GM13977 (cell line): ENCODE measurements around the gene NDE1.

Source experiments
- DNase-seq: peaks from one replicate; pipeline ENCODE4 v3.0.0; 2012; ENCODE audit warnings: low spot score
- in situ Hi-C: fragments of 300-500 bp; cut with MboI; formaldehyde crosslinking; loops from one replicate; pipeline ENCODE4 v1.12.0; 2022; ENCODE audit warnings: low sequenced_read_pairs, low pct_unique_long_range_greater_than_20kb, mixed read lengths, inconsistent platforms; ENCODE audit not compliant: unreplicated experiment
- TF ChIP-seq, protein P1 (sequence below): IDR thresholded peaks from 2 replicates; pipeline ENCODE4 v1.5.1; 2012; ENCODE audit warnings: mild to moderate bottlenecking, control low read depth; ENCODE audit not compliant: insufficient read depth; ENCODE audit errors: extremely low read depth, missing control alignments

The NDE1 gene

DNA sequence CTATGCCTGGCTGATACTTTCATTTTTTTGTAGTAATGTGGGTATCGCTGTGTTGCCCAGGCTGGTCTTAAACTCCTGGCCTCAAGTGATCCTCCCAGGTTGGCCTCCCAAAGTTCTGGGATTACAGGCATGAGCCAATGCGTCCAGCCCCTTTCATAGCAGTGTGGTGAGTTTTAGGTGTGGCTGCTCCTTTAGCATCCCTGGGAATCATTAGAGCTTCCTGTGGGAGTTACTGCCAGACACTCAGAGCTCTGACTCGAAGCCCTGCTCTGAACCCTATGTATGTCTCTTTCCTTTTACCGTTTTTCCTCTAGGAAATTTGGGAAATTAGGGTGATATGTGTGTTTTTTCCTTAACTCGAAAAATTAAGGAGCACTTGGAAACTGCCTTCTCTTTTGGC lies 44.5 kb downstream of the NDE1 start:
- DNase-seq = no peak
- TF ChIP-seq, protein P1, sequence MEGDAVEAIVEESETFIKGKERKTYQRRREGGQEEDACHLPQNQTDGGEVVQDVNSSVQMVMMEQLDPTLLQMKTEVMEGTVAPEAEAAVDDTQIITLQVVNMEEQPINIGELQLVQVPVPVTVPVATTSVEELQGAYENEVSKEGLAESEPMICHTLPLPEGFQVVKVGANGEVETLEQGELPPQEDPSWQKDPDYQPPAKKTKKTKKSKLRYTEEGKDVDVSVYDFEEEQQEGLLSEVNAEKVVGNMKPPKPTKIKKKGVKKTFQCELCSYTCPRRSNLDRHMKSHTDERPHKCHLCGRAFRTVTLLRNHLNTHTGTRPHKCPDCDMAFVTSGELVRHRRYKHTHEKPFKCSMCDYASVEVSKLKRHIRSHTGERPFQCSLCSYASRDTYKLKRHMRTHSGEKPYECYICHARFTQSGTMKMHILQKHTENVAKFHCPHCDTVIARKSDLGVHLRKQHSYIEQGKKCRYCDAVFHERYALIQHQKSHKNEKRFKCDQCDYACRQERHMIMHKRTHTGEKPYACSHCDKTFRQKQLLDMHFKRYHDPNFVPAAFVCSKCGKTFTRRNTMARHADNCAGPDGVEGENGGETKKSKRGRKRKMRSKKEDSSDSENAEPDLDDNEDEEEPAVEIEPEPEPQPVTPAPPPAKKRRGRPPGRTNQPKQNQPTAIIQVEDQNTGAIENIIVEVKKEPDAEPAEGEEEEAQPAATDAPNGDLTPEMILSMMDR = no peak
- in situ Hi-C loops = no loop called here

DNA sequence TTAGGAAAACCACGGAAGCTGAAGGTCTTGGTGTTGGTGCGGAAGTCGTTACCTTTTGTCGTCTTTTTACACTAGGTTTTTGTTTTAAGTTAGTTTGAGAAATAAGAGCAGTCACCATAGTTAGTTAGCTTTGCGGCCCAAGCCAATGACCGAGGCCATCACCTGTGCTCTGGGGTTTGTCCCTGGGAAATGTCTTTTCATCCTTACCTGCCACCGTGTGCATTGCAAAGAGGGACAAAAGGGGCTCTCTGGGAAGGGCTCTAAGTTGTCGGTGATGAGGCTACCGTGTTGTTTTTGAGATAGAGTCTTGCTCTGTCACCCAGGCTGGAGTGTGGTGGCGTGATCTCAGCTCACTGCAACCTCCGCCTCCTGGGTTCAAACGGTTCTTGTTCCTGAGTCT lies 49.8 kb downstream of the NDE1 start:
- no peak for DNase-seq
- in situ Hi-C loops = loop anchor here (25.0 kb wide), 1 partner anchor 263 kb away; the partner anchor contains the start of gene BMERB1

DNA sequence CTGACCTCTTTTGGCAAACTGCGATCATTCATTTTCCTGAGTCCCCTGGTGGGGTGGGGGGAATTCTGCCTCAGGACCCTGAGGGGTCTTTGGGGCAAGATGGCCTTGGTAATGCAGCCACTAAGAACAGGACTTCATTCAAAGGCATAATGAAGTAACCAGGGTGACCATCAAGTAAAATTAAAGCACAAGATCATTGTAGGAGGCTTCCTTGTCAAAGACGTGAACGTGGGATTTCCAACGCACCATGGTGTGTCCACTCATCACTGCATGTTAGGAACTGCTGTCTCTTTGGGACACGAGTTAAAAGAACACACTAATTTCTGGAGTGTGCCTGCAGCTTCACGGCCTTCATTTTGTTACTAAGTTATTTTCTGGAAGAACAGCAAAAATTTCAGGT lies 51.3 kb downstream of the NDE1 start:
- TF ChIP-seq, protein P1 = no peak
- in situ Hi-C loops = loop anchor here (25.0 kb wide), 1 partner anchor 264 kb away; the partner anchor contains the start of gene BMERB1

More for the DNA sequence above, 49.8 kb downstream of the NDE1 start:
- TF ChIP-seq, protein P1 = no peak

DNA sequence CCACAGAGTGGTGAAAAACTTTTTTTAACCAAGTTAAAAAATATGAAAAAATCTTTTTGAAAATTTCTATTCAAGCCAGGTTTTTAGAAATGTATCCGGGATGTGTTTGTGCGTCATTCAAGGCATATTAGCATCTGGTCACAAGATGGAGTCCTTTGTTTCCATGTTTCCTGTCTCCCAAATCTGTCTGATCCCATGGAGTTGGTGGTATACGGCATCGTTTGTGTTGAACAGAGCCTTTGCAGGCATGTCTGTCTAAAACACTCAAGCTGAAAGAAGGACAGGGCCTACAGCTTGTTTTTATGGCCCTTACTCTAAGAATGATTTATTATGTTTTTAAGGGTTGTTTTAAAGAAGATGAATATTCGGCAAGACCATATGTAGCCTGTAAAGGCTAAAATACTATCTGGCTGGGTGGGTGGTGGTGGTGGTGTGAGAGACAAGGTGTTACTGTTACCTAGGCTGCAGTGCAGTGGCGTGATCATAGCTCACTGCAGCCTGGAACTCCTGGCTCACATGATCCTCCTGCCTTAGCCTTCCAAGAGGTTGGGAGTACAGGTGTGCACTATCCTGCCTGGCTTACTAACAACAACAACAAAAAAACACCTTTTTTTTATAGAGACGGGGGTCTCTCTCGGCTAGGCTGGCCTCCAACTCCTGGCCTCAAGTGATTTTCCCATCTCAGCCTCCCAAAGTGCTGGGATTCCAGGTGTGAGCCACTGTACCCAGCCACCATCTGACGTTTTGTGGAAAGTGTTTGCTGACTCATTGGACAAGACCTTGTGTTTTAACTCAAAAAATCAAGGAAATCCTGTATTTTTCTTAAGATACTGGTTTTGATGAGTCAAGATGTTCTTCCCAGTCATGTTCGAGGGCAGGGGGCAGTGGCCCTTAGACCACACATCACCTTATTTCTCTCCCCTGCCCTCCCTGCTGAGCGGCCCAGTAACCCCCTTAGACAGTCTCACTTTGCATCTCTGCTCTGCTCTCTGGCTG lies 52.2 kb downstream of the NDE1 start:
- TF ChIP-seq, protein P1 = no peak
- no peak for DNase-seq
- in situ Hi-C loops = loop anchor here (25.0 kb wide), 1 partner anchor 265 kb away; the partner anchor contains the start of gene BMERB1

More for the DNA sequence above, 51.3 kb downstream of the NDE1 start:
- DNase-seq = no peak

DNA sequence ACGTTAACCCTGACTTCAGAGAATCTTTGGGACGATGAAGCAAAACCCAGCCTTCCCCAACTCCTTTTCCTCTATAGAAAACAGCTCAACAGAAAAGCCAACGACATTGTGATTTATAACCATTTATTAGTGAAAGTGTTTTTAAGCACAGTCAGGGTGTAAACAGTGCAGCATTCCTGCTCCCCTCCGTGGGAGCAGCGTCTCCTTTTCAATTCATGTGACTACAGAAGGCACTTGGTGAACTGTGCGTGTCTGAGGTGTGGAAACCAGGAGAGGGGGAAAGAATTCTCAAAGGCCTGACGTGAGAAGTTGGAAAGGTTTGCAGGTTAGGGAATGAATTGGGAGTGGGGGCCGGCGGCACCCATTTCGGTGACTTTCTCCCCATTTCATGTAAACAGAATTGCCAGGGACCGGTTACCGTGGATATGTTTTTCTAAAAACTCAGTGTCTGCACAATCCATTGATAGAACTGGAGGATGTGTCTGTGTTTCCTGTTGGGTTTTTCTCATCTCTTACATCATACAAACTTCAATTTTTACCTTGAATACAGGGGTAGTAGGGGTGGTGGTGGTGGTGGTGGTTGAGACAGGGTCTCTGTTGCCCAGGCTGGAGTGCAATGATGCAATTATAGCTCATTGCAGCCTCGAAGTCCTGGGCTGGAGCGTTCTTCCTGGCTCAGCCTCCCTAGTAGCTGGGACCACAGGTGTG lies 53.1 kb downstream of the NDE1 start:
- in situ Hi-C loops = loop anchor here (25.0 kb wide), 1 partner anchor 266 kb away; the partner anchor contains the start of gene BMERB1
- no peak for DNase-seq
- TF ChIP-seq, protein P1 = no peak

DNA sequence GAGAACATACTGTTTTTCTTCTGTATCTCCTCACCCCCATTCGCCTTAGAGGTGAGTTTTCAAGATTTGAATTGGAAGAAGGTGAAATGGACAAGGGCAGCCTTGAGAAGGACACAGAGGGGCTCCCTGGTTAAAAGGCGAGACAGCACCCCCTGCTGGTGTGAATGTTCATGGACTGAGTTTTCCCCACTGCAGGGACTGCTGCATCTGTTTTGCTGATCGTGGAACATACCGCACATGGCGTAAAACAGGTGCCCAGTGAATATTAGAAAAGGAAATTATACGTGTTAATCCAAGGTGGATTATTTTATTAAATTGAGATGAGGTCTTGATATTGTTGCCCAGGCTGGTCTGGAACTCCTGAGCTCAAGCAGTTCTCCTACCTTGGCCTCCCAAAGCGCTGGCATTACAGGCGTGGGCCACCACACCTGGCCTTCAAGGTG lies 54.5 kb downstream of the NDE1 start:
- in situ Hi-C loops = loop anchor here (25.0 kb wide), 1 partner anchor 267 kb away; the partner anchor contains the start of gene BMERB1
- DNase-seq = peak; percentile 68
- TF ChIP-seq, protein P1 = peak; percentile 75
